Measurements from ENCODE around the gene AKT2. TPM values are rescaled to one million over a fixed set of nuclear protein-coding genes. Genes with fewer than 3 reads are reported as not detected.

The AKT2 gene
- total RNA-seq, 2 donors from 2014 or later, result 80.4 to 85.1 TPM

- intact Hi-C loops (cut with DNase I), result loop anchor here in 1 of 2 donors (10.0 kb wide), 1 partner anchor 90 kb away; the partner anchor contains the start of gene HIPK4
- no peak for DNase-seq (ENCODE audit: low spot score)
Observed at GRCh38 chr19:40304306-40304705, 19.2 kb upstream of the AKT2 start.

- intact Hi-C loops (cut with DNase I), result loop anchor here in 1 of 2 donors (10.0 kb wide), 1 partner anchor 91 kb away; the partner anchor contains the start of gene HIPK4
- DNase-seq (ENCODE audit: low spot score), result peak; percentile 25
Observed at GRCh38 chr19:40303765-40304164, 18.6 kb upstream of the AKT2 start.

GRCh38 chr19:40302224-40303011 is 17.3 kb upstream of the AKT2 start:
- intact Hi-C loops (cut with DNase I), result loop anchor here in 1 of 2 donors (10.0 kb wide), 1 partner anchor 92 kb away; the partner anchor contains the start of gene HIPK4
- peak; percentile 11 for DNase-seq (ENCODE audit: low spot score)

GRCh38 chr19:40300668-40301067 is 15.5 kb upstream of the AKT2 start:
- intact Hi-C loops (cut with DNase I), result loop anchor here in 1 of 2 donors (10.0 kb wide), 1 partner anchor 94 kb away; the partner anchor contains the start of gene HIPK4
- no peak for DNase-seq (ENCODE audit: low spot score)

GRCh38 chr19:40298026-40298425 is 12.9 kb upstream of the AKT2 start:
- DNase-seq (ENCODE audit: low spot score), result no peak
- intact Hi-C loops (cut with DNase I), result no loop called here

- intact Hi-C loops (cut with DNase I), result no loop called here
- DNase-seq (ENCODE audit: low spot score), result no peak
Observed at GRCh38 chr19:40294560-40294959, 9.4 kb upstream of the AKT2 start.

GRCh38 chr19:40286971-40287421 is 1.9 kb upstream of the AKT2 start:
- intact Hi-C loops (cut with DNase I), result no loop called here
- no peak for DNase-seq (ENCODE audit: low spot score)

- intact Hi-C loops (cut with DNase I), result no loop called here
- DNase-seq (ENCODE audit: low spot score), result no peak
Observed at GRCh38 chr19:40286235-40286970, 1.3 kb upstream of the AKT2 start.

- intact Hi-C loops (cut with DNase I), result no loop called here
- peak; percentile 100 for DNase-seq (ENCODE audit: low spot score)
Observed at GRCh38 chr19:40285353-40286234, 449 bp upstream of the AKT2 start.

- intact Hi-C loops (cut with DNase I), result no loop called here
- no peak for DNase-seq (ENCODE audit: low spot score)
Observed at GRCh38 chr19:40284251-40284500, 969 bp downstream of the AKT2 start.

- DNase-seq (ENCODE audit: low spot score), result peak; percentile 45
- intact Hi-C loops (cut with DNase I), result no loop called here
Observed at GRCh38 chr19:40283414-40284250, 1.5 kb downstream of the AKT2 start.

GRCh38 chr19:40282920-40283319 is 2.2 kb downstream of the AKT2 start:
- intact Hi-C loops (cut with DNase I), result no loop called here
- peak; percentile 12 for DNase-seq (ENCODE audit: low spot score)

GRCh38 chr19:40282209-40282580 is 3.0 kb downstream of the AKT2 start:
- intact Hi-C loops (cut with DNase I), result no loop called here
- peak; percentile 67 for DNase-seq (ENCODE audit: low spot score)

- intact Hi-C loops (cut with DNase I), result no loop called here
Observed at GRCh38 chr19:40281381-40282208, 3.5 kb downstream of the AKT2 start.

GRCh38 chr19:40280608-40281221 is 4.4 kb downstream of the AKT2 start:
- DNase-seq (ENCODE audit: low spot score), result peak; percentile 24
- intact Hi-C loops (cut with DNase I), result no loop called here

More at GRCh38 chr19:40281381-40282208, 3.5 kb downstream of the AKT2 start:
- peak; percentile 18 for DNase-seq (ENCODE audit: low spot score)

- DNase-seq (ENCODE audit: low spot score), result peak; percentile 52
- intact Hi-C loops (cut with DNase I), result no loop called here
Observed at GRCh38 chr19:40279761-40280607, 5.2 kb downstream of the AKT2 start.
